ENCODE results near the gene VSIG1.

The VSIG1 gene

GRCh38 chrX:108122748-108123147 is 77.9 kb downstream of the VSIG1 start:
- Histone ChIP-seq H3K27ac (no peak overlapping the region), H3K4me3 (ENCODE audit: low read depth in 1 of 2, low read length in 1 of 2) (no peak overlapping the region)
- TF ChIP-seq CTCF (IDR thresholded peaks at IDR 0.05), result no peak

GRCh38 chrX:108123591-108124366 is 78.9 kb downstream of the VSIG1 start:
- H3K4me3 ChIP-seq (ENCODE audit: low read depth in 1 of 2, low read length in 1 of 2), result no peak overlapping the region
- no peaks in the 10 kb centered on the region for H3K4me1 ChIP-seq (ENCODE audit: control insufficient read depth in 1 of 2, insufficient read depth in 1 of 2, low read depth in 1 of 2, low read length in 1 of 2)
- no peak overlapping the region for H3K27ac ChIP-seq
- no peaks in the 10 kb centered on the region for H3K9me3 ChIP-seq
- H3K27me3 ChIP-seq, result no peaks in the 10 kb centered on the region
- H3K36me3 ChIP-seq, result no peaks in the 10 kb centered on the region
- TF ChIP-seq CTCF (IDR thresholded peaks at IDR 0.05), result no peak

More at GRCh38 chrX:108122748-108123147, 77.9 kb downstream of the VSIG1 start:
- Histone ChIP-seq H3K27me3 (no peaks in the 10 kb centered on the region), H3K4me1 (ENCODE audit: control insufficient read depth in 1 of 2, insufficient read depth in 1 of 2, low read depth in 1 of 2, low read length in 1 of 2) (no peaks in the 10 kb centered on the region), H3K36me3 (no peaks in the 10 kb centered on the region), H3K9me3 (no peaks in the 10 kb centered on the region)

- no peak overlapping the region for H3K4me3 ChIP-seq (ENCODE audit: low read depth in 1 of 2, low read length in 1 of 2)
- no peaks in the 10 kb centered on the region for H3K9me3 ChIP-seq
- H3K27me3 ChIP-seq, result no peaks in the 10 kb centered on the region
- no peaks in the 10 kb centered on the region for H3K4me1 ChIP-seq (ENCODE audit: control insufficient read depth in 1 of 2, insufficient read depth in 1 of 2, low read depth in 1 of 2, low read length in 1 of 2)
- no peak overlapping the region for H3K27ac ChIP-seq
- TF ChIP-seq CTCF (IDR thresholded peaks at IDR 0.05), result no peak
- H3K36me3 ChIP-seq, result peaks cover 10% of the 10 kb centered on the region
Measured at GRCh38 chrX:108126661-108127060, 81.8 kb downstream of the VSIG1 start.

GRCh38 chrX:108127152-108127551 is 82.3 kb downstream of the VSIG1 start:
- no peaks in the 10 kb centered on the region for H3K4me1 ChIP-seq (ENCODE audit: control insufficient read depth in 1 of 2, insufficient read depth in 1 of 2, low read depth in 1 of 2, low read length in 1 of 2)
- H3K9me3 ChIP-seq, result no peaks in the 10 kb centered on the region
- no peak for TF ChIP-seq CTCF (IDR thresholded peaks at IDR 0.05)
- no peaks in the 10 kb centered on the region for H3K27me3 ChIP-seq
- H3K4me3 ChIP-seq (ENCODE audit: low read depth in 1 of 2, low read length in 1 of 2), result no peak overlapping the region
- H3K27ac ChIP-seq, result no peak overlapping the region
- H3K36me3 ChIP-seq, result peaks cover 14% of the 10 kb centered on the region
